GM21390 (cell line): ENCODE measurements around the gene TMEM132E.
"Not testable (repeated sequence)": the region's sequence is repeated elsewhere in the genome, so short reads cannot be mapped to it uniquely, and the experiment has no call there.

Experiments used
- ATAC-seq: cut with Tn5 transposase; IDR thresholded peaks from one replicate; pipeline ENCODE4 v1.9.1; 2021; ENCODE audit not compliant: unreplicated experiment

The TMEM132E gene

GRCh38 chr17:34579017-34579946 lies at the start of gene TMEM132E:
Gene TMEM132E (plus strand): TSS chr17:34579582. CDS start chr17:34581077, 1,495 bp downstream.
- ATAC-seq, result no peak

- ATAC-seq, result no peak
These were observed 48.5 kb upstream of the TMEM132E start for GRCh38 chr17:34530918-34531317.

- no peak for ATAC-seq
These were observed 46.9 kb upstream of the TMEM132E start for GRCh38 chr17:34532281-34533065.

- ATAC-seq, result no peak
These were observed 45.4 kb upstream of the TMEM132E start for GRCh38 chr17:34533806-34534527.

- ATAC-seq, result no peak
These were observed 41.9 kb upstream of the TMEM132E start for GRCh38 chr17:34537445-34537844.

GRCh38 chr17:34538582-34538981 lies 40.8 kb upstream of the TMEM132E start:
- ATAC-seq, result not testable (repeated sequence)

GRCh38 chr17:34539881-34540280 lies 39.5 kb upstream of the TMEM132E start:
- ATAC-seq, result no peak

GRCh38 chr17:34542700-34543336 lies 36.6 kb upstream of the TMEM132E start:
- no peak for ATAC-seq

GRCh38 chr17:34547453-34548063 lies 31.8 kb upstream of the TMEM132E start:
- no peak for ATAC-seq

GRCh38 chr17:34549966-34550365 lies 29.4 kb upstream of the TMEM132E start:
- ATAC-seq, result no peak

- no peak for ATAC-seq
These were observed 25.5 kb upstream of the TMEM132E start for GRCh38 chr17:34553907-34554306.

- no peak for ATAC-seq
These were observed 23.0 kb upstream of the TMEM132E start for GRCh38 chr17:34556384-34556783.

- no peak for ATAC-seq
These were observed 22.5 kb upstream of the TMEM132E start for GRCh38 chr17:34556931-34557330.

- ATAC-seq, result no peak
These were observed 18.1 kb upstream of the TMEM132E start for GRCh38 chr17:34561328-34561727.

- ATAC-seq, result no peak
These were observed 17.0 kb upstream of the TMEM132E start for GRCh38 chr17:34562387-34562786.

GRCh38 chr17:34565713-34566112 lies 13.7 kb upstream of the TMEM132E start:
- ATAC-seq, result no peak

GRCh38 chr17:34566201-34566600 lies 13.2 kb upstream of the TMEM132E start:
- no peak for ATAC-seq

- ATAC-seq, result no peak
These were observed 12.5 kb upstream of the TMEM132E start for GRCh38 chr17:34566873-34567272.

- ATAC-seq, result no peak
These were observed 11.5 kb upstream of the TMEM132E start for GRCh38 chr17:34567691-34568465.

- no peak for ATAC-seq
These were observed 10.4 kb upstream of the TMEM132E start for GRCh38 chr17:34568953-34569352.
